Activated T-cell treated with anti-CD3 and anti-CD28 coated beads, Interleukin-2, amount 50 U/mL, for 48 hours (primary cell): ENCODE data around the gene ARHGEF12.

Source experiments
- DNase-seq, 2 experiments: peaks; one replicate each; pipeline ENCODE4 v3.0.0-alpha.2; 2020

ARHGEF12 gene, protein sequence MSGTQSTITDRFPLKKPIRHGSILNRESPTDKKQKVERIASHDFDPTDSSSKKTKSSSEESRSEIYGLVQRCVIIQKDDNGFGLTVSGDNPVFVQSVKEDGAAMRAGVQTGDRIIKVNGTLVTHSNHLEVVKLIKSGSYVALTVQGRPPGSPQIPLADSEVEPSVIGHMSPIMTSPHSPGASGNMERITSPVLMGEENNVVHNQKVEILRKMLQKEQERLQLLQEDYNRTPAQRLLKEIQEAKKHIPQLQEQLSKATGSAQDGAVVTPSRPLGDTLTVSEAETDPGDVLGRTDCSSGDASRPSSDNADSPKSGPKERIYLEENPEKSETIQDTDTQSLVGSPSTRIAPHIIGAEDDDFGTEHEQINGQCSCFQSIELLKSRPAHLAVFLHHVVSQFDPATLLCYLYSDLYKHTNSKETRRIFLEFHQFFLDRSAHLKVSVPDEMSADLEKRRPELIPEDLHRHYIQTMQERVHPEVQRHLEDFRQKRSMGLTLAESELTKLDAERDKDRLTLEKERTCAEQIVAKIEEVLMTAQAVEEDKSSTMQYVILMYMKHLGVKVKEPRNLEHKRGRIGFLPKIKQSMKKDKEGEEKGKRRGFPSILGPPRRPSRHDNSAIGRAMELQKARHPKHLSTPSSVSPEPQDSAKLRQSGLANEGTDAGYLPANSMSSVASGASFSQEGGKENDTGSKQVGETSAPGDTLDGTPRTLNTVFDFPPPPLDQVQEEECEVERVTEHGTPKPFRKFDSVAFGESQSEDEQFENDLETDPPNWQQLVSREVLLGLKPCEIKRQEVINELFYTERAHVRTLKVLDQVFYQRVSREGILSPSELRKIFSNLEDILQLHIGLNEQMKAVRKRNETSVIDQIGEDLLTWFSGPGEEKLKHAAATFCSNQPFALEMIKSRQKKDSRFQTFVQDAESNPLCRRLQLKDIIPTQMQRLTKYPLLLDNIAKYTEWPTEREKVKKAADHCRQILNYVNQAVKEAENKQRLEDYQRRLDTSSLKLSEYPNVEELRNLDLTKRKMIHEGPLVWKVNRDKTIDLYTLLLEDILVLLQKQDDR (N-terminal part only)

DNA sequence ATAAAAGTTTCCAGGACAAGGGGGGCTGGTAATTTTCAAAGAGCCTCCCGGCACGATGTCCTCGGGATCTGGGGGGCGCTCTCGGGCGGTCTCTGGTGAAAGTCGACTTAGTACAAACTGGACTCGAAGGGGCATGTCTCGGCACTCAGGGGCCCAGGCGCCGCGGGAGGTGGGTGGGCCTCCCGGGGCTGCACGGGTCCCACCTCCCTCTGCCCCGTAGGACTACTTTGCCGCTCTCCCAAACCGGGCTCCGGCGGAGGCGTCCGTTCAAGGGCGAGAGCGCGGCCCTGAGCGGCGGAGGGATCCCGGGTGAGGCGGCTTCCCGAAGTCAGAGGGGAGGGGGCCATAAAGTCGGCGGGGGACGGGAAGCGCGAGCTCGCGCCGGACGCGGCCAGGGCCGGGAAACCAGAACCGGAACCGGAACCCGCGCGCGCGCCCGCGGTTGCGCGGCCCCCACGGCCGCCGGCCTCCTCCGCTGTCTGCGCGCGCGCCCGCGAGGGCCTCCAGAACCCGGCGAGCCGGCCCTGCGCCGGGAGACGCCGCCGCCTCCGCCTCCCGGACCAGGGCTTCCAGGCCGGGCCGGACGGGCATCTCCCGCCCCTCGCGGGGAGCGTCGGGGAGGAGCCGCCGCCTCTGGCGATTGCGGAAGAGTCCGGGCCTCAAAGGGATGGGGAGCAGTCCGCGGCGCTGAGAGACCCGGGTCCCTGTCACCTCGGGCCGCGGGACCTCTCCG is at the start of gene ARHGEF12:
TSS of gene ARHGEF12 (plus strand) at position 506 of the 733 bp plus-strand sequence. CDS start 831 bp downstream, outside the sequence.
- DNase-seq: peak; percentile 87 to 90

DNA sequence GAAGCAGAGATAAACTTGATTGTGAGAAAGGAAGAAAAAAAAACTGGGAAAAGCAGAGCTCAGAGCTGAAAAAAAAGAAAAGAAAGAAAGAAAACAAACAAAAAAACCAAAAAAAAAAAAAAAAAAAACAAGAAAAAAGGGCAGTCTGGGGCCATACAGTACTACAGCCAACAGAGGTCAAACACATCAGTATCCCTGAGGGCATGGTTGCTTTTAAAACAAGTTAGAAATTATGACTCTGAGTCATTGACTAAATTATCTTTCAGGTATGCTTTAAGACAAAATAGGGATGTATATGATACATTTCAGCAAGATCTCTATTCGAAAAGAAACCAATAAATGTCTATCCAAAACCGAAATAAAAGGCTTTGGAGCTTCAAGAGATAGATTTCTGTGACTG is 48.2 kb upstream of the ARHGEF12 start:
- no peak for DNase-seq

DNA sequence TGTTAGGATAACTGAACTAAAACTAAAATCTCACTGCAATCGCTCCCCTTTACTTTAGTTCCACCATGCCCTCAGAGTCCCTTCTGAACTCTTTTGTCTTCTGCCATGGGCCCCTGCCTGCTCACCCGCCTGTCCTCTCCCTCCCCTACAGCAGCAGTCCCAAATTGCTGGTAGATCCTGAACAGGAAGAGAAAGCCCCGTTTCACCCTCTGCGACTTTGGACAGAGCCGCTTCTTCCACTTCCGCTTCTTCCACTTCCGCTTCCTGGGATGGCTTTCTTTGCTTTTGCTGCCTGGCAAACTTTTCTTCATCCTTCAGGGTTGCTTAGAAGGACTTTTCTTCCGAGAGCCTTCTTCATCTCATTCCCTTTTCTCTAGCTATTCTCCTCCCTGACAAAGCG is 46.8 kb upstream of the ARHGEF12 start:
- DNase-seq: no peak

DNA sequence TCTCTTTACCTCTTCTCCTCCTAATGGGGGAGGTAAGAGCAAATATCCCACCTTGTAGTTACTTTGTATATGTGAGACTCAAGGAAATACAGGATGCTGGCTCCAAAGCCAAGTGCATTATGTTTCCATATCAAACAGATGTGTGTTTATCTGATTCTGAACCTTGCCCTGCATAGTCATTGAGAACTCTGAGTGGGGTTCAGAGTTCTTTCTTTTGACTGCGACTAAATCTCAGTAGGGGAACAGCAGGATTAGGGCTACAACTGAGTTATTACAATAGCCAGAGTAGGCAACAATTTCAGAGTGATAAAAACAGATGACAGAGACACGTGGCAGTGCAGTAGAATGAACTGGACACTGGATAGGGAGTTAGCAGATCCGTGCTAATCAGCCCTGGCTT is 45.3 kb upstream of the ARHGEF12 start:
- DNase-seq: no peak

DNA sequence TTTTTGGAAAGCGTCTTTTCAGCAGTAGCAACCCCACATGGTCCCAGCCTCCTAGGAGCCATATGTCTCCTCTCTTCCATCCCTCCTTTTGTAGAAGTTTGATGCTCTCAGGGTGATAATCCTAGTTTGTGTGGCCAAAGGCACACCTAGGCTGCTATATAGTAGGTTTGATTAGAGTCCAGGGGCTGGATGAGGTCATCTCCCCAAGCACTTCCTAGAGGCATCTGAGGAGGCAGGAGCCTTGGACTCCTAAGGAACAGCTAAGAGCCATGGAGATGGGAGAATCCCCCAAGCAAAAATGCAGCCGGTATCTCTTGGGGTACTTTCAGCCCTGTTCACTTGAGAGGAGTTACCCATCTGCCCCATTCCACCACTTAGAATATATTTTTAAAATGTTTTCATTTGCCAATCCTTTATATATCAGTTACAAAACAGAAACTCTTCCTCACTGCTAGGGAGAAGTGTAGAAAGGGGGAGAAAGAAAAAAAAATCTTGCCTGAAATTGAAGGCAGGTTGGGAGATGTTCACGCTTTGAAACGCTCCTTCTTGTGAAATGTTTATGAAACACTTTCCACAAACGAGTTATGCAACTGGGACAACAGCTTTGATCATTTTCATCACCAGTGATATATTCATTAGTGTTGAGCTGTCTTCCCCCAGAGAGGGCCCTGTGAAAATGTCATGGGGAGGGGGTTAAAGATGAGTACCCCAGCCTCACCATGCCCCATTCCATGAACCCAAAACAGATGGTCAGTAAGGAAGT is 43.0 kb upstream of the ARHGEF12 start:
- DNase-seq: no peak

DNA sequence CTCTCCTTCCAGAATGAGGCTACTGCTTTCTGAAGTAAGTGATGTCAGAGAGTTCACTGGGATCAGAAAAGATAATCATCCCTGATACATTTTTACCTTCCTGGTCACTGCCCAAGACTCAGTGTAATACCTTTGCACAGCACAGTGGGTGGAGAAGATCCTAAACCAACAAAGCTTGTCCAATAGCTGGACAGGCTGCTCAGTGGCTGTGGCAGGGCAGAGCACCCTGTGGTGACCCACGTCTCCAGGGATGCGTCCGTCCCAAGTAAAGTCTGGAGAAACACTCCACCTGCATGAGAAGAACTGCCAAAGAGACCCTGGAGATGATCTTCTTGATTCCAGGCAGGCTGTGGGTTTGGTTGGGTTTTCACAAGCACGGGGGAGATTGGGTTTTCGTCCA is 42.1 kb upstream of the ARHGEF12 start:
- DNase-seq: no peak

DNA sequence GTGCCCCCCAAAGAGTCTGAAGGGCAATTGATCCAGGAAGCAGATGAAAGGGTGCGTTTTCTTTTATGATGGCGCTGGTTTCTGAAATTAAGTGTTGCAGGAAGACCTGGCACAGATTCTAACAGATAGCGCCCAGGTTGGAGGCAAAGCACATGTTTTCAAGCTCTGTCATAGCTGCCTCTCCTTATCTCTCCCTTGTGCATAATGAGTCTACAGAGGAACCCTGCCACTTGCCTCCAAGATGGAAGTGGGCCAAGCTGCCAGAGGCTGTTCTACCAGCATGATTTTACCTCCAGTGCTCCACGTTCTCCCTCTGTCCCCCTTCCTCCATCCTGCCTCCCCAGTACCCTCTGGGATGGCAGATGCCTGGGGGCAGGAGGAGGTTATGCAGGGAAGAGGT is 41.1 kb upstream of the ARHGEF12 start:
- DNase-seq: no peak

DNA sequence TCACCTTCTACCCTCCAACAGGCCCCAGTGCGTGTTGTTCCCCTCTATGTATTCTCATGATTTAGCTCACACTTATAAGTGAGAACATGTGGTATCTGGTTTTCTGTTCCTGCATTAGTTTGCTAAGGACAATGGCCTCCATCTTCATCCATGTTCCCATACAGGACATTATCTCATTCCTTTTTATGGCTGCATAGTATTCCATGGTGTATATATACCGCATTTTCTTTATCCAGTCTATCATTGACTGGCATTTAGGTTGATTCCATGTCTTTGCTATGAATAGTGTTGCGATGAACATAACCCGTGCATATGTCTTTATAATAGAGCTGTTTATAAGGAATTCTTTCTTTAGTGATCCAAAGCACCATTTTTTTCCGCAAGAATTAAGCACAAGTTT is 39.7 kb upstream of the ARHGEF12 start:
- DNase-seq: no peak

DNA sequence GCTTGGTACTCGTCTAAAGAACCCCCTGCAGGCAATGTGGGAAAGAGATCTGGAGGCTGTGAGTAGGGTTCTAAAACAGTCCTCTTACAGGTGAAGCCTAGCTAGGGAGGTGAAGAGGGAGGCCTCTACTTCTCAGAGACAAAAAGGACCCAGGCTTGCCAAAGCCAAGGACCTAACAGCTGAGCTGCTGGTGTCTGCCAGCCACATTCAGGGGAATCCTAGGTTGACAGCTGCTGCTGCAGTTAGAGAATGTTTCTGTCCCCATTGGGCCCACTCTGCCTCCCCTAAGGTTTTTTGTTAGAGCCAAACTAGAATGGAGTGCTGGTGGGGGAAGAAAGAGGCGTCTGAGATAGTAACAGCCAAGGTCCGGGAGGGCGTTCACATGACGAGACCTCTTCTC is 37.8 kb upstream of the ARHGEF12 start:
- DNase-seq: no peak

DNA sequence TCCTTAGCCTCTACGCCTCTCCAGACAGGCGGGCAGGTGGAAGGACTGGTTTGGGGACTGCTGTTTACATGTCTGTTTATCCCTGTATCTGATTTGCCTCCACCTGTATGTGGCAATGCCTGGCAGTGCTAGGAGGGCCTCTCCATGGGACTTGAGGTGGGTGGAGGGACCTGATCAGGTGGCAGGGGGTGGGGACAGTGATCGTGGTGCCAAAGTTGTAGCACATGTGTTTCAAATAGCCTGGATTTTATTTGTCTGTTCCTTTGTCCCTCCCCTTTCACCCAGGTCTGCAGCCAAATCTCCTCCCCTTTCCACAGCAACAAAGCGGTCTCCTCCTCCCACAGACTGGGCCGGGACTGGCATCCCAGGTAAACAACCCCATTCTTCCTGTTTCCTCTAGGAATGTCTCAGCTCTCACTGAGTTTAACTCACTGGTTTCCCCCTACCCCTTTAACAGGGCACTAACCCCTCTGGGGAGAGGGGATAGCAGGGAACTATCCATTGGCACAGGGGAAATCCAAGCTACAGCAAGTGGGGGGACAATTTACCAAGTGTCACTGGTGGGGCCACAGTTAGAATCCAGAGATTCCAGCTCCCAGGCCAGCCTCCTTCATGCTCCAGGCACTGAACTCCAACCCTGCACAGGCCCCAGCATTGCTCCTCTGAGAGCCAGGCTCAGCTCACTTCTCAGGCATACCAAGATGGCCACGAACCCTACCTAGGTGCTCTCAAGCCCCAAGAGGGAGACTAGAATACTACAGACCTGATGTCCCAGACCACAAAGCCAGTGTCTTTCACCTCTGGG is 34.0 kb upstream of the ARHGEF12 start:
- no peak for DNase-seq

DNA sequence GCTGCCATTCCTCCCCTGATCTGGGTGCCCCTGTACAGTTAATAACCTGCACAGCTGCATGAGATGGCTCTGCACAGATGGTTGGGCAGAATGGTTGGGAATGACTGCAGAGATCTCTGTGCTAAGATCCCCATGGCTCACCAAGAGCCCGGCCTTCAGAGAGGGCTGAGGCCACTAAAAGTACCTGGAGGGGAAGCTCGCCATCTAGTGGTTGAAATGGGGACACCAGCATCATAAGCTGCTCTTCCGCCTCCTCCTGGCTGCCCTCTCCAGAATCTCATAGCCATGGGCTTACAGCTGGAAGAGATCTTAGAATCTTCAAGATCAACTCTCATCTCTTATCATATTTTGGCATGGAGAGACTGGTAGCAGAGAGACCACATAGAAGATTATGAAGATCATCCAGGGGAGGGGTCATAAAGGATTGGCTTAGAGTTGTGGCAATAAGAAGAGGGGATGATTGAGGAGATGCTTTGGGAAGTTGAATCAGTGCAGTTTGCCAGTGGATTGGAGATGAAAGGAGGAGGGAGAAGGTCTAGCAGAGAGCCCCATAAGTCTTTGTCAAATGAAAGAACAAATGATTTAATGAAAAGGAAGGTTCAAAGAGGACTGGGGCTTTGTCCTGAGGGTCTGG is 33.1 kb upstream of the ARHGEF12 start:
- peak; percentile 76 to 78 for DNase-seq

DNA sequence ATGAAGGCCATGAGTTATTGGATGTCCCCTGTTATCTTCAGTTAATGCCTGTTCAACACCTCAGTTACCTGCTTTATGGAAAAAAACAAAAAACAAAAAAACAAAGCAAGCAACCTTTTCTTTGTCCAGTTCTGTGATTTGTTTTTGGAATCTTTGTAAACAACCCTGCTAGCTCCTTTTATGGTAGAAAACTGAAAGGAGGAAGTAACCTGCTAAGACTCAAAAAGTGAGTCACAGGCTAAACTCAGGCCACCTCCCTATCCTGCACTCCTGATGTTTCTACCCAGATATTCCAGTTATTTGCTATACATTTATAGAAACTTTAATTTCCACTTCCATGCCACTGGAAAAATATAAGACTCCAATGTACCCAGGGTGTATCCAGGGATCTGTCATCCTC is 31.7 kb upstream of the ARHGEF12 start:
- DNase-seq: no peak

DNA sequence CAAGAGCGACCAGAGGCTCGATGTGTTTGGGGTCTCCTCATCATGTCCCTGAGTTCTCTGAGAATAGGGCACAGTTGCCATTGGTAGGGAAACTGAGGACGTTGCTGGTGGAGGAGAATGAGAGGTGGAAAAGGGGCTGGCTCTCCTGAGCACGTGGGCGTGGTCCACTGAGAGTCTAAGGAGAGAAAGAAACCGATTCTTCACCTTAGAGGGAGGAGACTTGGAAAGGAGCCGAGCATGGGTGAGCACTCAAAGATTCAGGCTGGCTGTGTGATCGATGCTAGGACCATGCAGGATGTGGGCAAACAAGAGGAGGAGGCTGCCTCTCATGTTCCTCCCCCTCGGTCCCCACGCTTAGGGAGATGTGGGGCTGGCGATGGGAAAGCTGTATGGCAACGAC is 30.9 kb upstream of the ARHGEF12 start:
- no peak for DNase-seq

DNA sequence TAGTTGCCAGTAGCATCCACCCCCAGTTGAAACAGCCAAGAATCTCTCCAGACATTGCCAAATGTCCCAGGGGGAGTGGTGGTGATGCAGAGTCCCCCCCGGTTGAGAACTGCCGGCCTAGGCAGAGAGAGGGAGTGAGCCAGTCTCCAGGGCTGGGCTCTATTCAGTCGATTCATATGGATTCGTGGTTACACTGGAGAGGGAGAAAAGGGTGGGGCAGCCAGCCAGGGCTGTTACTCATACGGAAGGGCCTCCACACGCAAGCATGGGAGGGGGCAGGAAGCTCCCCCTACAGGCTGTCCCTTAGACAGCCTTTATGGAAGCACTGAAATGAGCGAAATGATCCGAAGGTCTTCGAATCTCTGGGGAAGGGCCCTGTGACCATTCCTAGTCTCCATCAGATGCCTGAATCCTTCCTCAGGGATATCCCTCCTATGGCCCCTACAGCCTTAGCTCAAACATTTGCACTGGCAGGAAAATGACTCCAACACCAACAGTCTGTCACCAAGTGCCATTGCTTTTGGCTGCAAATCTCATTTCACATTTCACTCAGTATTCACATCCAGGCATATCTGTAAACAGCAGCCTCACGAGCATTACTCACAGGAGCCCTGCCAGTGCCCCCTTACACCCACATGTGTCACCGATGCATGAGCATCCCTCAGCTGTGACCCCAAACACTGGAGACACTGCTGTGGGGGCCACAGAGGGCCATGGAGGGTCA is 29.5 kb upstream of the ARHGEF12 start:
- DNase-seq: no peak

DNA sequence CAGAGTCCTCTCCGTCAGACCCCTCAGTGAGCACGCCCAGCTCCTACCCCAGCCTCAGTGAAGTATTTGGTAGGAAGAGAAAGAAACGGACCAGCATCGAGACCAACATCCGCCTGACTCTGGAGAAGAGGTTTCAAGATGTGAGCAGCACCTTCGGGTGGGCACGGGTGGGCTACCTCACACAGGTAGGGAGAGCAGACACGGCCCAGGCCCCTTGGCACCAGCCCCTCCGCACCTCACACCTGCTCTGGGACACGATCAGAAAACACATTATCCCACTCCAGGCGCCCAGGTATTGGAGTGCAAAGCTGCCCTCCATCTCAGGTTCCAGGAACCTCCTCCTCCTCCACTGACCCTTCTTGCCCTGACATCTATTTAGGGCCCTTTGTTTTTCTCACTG is 28.7 kb upstream of the ARHGEF12 start:
- DNase-seq: no peak

DNA sequence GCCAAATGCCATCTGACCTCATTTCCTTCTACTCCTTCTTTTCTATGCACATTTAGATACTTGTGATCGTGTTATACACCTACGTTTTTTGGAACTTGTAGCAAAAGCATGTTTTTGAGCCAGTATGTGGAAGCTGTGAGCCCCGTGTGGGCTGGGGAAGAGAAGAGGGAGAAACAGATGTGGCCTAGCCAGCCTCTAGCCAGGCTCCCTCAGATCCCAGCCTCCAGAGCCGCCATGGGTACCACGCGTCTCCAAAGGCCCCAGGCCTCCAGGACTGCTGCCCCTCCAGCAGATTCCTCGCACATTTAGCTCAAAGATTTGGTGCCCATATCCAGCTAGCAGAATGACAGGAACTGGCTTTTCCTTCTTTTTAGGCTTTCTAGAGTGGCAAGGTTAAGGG is 28.1 kb upstream of the ARHGEF12 start:
- DNase-seq: no peak

DNA sequence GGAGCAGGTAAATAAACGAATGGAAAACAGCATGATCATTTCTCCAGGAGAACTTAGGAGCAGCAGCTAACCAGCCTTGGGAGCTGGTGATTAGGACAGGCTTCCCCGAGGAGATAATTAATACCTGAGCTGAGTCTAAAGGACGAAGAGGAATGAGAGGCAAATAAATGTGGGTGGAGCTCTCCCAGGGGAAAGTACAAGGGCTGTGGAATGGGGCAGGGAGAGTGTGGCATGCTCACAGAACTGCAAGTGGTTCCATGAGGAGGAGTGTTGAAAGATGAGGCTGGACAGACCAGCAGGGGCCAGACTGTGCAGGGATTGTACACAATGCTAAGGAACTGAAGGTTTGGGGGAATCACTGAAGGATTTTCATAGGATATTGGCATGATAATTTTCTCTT is 25.3 kb upstream of the ARHGEF12 start:
- no peak for DNase-seq

DNA sequence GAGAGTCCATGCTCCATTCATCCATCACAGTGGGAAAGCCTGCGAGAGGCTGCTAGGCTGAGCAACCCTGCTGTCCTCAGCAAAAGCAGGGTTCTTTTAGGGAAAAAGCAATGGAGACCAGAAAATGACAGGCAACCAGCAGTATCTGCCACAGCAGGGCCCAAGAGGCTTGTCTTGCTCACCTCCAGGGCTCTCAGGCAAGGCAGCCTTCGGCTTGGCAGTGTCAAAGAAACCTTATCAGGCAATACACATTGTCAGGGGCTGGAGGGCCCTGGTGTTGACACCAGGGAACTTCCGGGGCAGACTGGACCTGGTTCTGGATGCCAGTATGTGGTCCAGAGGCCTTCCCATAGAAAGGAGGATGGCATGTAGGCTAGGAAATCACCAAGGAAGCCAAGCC is 21.4 kb upstream of the ARHGEF12 start:
- DNase-seq: no peak

DNA sequence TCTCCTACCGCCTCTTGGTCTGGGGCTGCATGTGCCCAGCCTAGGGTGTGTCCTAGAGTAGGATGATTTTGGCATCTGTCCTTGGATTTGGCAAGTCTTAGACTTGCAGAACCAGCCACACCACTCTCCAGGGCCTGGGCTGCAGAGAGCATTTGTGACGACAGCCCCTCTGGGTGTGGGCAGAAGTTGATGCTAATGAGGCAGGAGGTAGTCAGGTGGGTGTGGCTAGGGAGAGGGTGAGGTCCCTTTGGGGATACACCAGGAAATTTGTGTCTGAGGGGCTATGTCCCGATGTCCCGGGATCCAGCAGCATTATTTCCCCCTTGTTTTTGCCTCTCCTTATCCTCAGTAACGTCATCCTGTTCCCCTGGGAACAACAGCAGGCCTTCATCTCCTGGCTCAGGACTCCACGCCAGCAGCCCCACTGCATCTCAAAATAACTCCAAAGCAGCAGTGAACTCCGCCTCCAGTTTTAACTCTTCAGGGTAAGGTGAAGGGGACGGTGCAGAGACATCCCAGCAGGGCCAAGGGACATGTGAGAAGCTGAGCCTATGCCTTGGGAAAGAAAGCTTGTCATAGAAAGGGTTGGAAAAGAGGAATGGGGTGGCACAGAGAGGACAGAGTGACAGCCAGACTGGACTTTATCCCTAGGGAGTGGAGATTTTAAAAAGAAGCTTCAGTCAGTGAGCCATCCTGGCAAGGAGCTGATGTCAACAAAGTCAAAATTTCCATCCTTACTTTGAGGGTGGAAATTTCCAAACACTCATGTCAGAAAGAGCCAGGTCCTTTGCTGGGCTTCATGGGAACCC is 19.1 kb upstream of the ARHGEF12 start:
- no peak for DNase-seq
